Esophagus (tissue), 2 donors: ENCODE results near the gene NT5DC1. TPM values are rescaled to one million over a fixed set of nuclear protein-coding genes. Genes with fewer than 3 reads are reported as not detected.

Source experiments
- H3K27ac ChIP-seq, 2 donors: one replicate each; pipeline ENCODE4 v1.5.1; 2013; ENCODE audit warnings: low read depth in 2 of 2, mild to moderate bottlenecking in 2 of 2, inconsistent platforms in 1 of 2, low read length in 1 of 2, moderate library complexity in 1 of 2
- H3K27me3 ChIP-seq, 2 donors: one replicate each; pipeline ENCODE4 v1.6.1; 2013; ENCODE audit warnings: low read length in 2 of 2, control low read depth in 1 of 2, mild to moderate bottlenecking in 1 of 2; ENCODE audit not compliant: insufficient read depth in 2 of 2, control insufficient read depth in 1 of 2
- H3K36me3 ChIP-seq, 2 donors: one replicate each; pipeline ENCODE4 v1.6.1; 2013; ENCODE audit warnings: low read length in 1 of 2; ENCODE audit not compliant: control insufficient read depth in 2 of 2, insufficient read depth in 2 of 2
- H3K4me1 ChIP-seq, 2 donors: one replicate each; pipeline ENCODE4 v1.6.1; 2013; ENCODE audit warnings: low read length in 1 of 2; ENCODE audit not compliant: control insufficient read depth in 2 of 2, insufficient read depth in 2 of 2
- H3K4me3 ChIP-seq, 2 donors: one replicate each; pipeline ENCODE4 v1.5.1; 2013; ENCODE audit warnings: low read length in 2 of 2, mild to moderate bottlenecking in 2 of 2, low read depth in 1 of 2, moderate library complexity in 1 of 2
- H3K9me3 ChIP-seq, 2 donors: one replicate each; pipeline ENCODE4 v1.6.1; 2013; ENCODE audit warnings: mild to moderate bottlenecking in 2 of 2, low read depth in 1 of 2, low read length in 1 of 2, moderate library complexity in 1 of 2; ENCODE audit not compliant: control insufficient read depth in 2 of 2, insufficient read depth in 1 of 2
- WGBS, 2 donors: extraction: QIAGEN DNeasy Blood & Tissue Kit; methylation state at CpG; one replicate each; pipeline ENCODE4 v1.1.7; 2013; 5-methylcytosine and 5-hydroxymethylcytosine counted together
- polyA plus RNA-seq, 2 donors: library from polyadenylated mRNA; stranded (reverse); fragments of 200-250 nt; gene quantifications; one replicate each; pipeline ENCODE4 v1.2.3, GENCODE V29; 2013
- donor health status: healthy with polysubstance abuse.
- donor health status: Bipolar disorder and iron deficiency.

Gene NT5DC1
- polyA plus RNA-seq, 2 donors, result 4.0 to 18.1 TPM

- Histone ChIP-seq H3K4me1 (no peaks in the 10 kb centered on the region), H3K27ac (no peak overlapping the region), H3K27me3 (no peaks in the 10 kb centered on the region), H3K4me3 (no peak overlapping the region), H3K36me3 (no peaks in the 10 kb centered on the region), H3K9me3 (no peaks in the 10 kb centered on the region)
- 10 to 14% methylated on average over 1 of the region's 1 CpG for WGBS, 2 donors
Measured at GRCh38 chr6:116217069-116217468, 116.4 kb downstream of the NT5DC1 start.

- H3K4me1 ChIP-seq, result no peaks in the 10 kb centered on the region
- WGBS, 2 donors, result 48 to 52% methylated on average over 3 of the region's 3 CpGs
- no peak overlapping the region for H3K27ac ChIP-seq
- H3K36me3 ChIP-seq, result no peaks in the 10 kb centered on the region
- H3K27me3 ChIP-seq, result no peaks in the 10 kb centered on the region
- no peaks in the 10 kb centered on the region for H3K9me3 ChIP-seq
- H3K4me3 ChIP-seq, result no peak overlapping the region
Measured at GRCh38 chr6:116218172-116218633, 117.5 kb downstream of the NT5DC1 start.

- Histone ChIP-seq H3K9me3 (no peaks in the 10 kb centered on the region), H3K27me3 (no peaks in the 10 kb centered on the region), H3K36me3 (no peaks in the 10 kb centered on the region), H3K27ac (no peak overlapping the region), H3K4me3 (no peak overlapping the region), H3K4me1 (no peaks in the 10 kb centered on the region)
- 83 to 90% methylated on average over 5 of the region's 5 CpGs for WGBS, 2 donors
Measured at GRCh38 chr6:116218866-116219265, 118.2 kb downstream of the NT5DC1 start.

- no peaks in the 10 kb centered on the region for H3K27me3 ChIP-seq
- H3K9me3 ChIP-seq, result no peaks in the 10 kb centered on the region
- 77 to 83% methylated on average over 3 of the region's 3 CpGs for WGBS, 2 donors
- no peak overlapping the region for H3K27ac ChIP-seq
- no peaks in the 10 kb centered on the region for H3K4me1 ChIP-seq
- peaks cover 0 to 4% of the 10 kb centered on the region in 2 donors for H3K36me3 ChIP-seq
- no peak overlapping the region for H3K4me3 ChIP-seq
Measured at GRCh38 chr6:116221067-116221466, 120.4 kb downstream of the NT5DC1 start.

- Histone ChIP-seq H3K27me3 (no peaks in the 10 kb centered on the region), H3K9me3 (no peaks in the 10 kb centered on the region), H3K4me3 (no peak overlapping the region), H3K36me3 (peaks cover 0 to 4% of the 10 kb centered on the region in 2 donors), H3K27ac (no peak overlapping the region), H3K4me1 (no peaks in the 10 kb centered on the region)
- WGBS, 2 donors, result 95% methylated on average over 2 of the region's 2 CpGs
Measured at GRCh38 chr6:116221911-116222310, 121.3 kb downstream of the NT5DC1 start.

GRCh38 chr6:116223355-116223754 lies 122.7 kb downstream of the NT5DC1 start:
- Histone ChIP-seq H3K4me1 (no peaks in the 10 kb centered on the region), H3K36me3 (peaks cover 0 to 4% of the 10 kb centered on the region in 2 donors), H3K27me3 (no peaks in the 10 kb centered on the region), H3K27ac (no peak overlapping the region), H3K9me3 (no peaks in the 10 kb centered on the region), H3K4me3 (no peak overlapping the region)
- WGBS, 2 donors, result 90 to 92% methylated on average over 3 of the region's 3 CpGs

- Histone ChIP-seq H3K9me3 (no peaks in the 10 kb centered on the region), H3K27me3 (no peaks in the 10 kb centered on the region), H3K4me3 (no peak overlapping the region), H3K36me3 (peaks cover 0 to 1% of the 10 kb centered on the region in 2 donors), H3K27ac (no peak overlapping the region), H3K4me1 (no peaks in the 10 kb centered on the region)
- WGBS, 2 donors, result 75 to 81% methylated on average over 17 of the region's 17 CpGs
Measured at GRCh38 chr6:116229287-116229913, 128.7 kb downstream of the NT5DC1 start.

GRCh38 chr6:116234689-116235088 lies 134.0 kb downstream of the NT5DC1 start:
- WGBS, 2 donors, result 75 to 77% methylated on average over 3 of the region's 3 CpGs
- H3K27ac ChIP-seq, result no peak overlapping the region
- no peaks in the 10 kb centered on the region for H3K27me3 ChIP-seq
- peaks cover 2 to 4% of the 10 kb centered on the region in 2 donors for H3K36me3 ChIP-seq
- H3K4me1 ChIP-seq, result no peaks in the 10 kb centered on the region
- no peaks in the 10 kb centered on the region for H3K9me3 ChIP-seq
- H3K4me3 ChIP-seq, result no peak overlapping the region

GRCh38 chr6:116238083-116238482 lies 137.4 kb downstream of the NT5DC1 start:
- Histone ChIP-seq H3K27ac (no peak overlapping the region), H3K27me3 (no peaks in the 10 kb centered on the region), H3K4me3 (no peak overlapping the region), H3K36me3 (peaks cover 2 to 4% of the 10 kb centered on the region in 2 donors), H3K4me1 (no peaks in the 10 kb centered on the region), H3K9me3 (no peaks in the 10 kb centered on the region)
- 76 to 79% methylated on average over 2 of the region's 2 CpGs for whole genome bisulfite sequencing, 2 donors

GRCh38 chr6:116239256-116239655 lies 138.6 kb downstream of the NT5DC1 start:
- Histone ChIP-seq H3K4me3 (no peak overlapping the region), H3K36me3 (peaks cover 2 to 4% of the 10 kb centered on the region in 2 donors), H3K9me3 (no peaks in the 10 kb centered on the region), H3K4me1 (no peaks in the 10 kb centered on the region), H3K27ac (no peak overlapping the region), H3K27me3 (no peaks in the 10 kb centered on the region)
- 98 to 100% methylated on average over 2 of the region's 2 CpGs for WGBS, 2 donors
